Measurements from ENCODE around the gene AIMP2.

GRCh38 chr7:6020371-6021286, 11.6 kb downstream of the AIMP2 start:
- TF ChIP-seq CTCF (IDR thresholded peaks at IDR 0.05) (no peak), POLR2A (IDR thresholded peaks at IDR 0.05) (no peak)

All from testis (tissue), 2 donors.